Measurements from ENCODE around the gene GTF2E1.

DNA sequence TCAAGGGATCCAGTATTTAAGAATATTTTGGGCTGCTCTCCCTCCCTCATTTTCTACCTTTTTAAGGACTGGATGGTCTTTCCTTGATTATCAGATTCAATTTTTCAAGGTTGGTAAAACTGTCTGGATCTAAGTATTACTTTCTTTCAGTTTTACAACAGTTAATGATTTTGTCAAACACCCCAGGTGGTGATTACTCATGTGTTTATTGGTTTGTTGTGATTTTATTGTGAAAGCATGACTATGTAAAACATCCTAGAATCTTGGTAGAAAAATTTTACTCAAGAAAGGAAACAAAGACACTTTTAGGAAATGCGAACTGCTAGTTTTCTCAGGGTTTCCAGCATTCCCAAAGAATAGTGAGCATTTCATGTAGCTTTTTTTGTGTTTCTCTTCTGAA is 7.3 kb downstream of the GTF2E1 start:
- TF ChIP-seq, protein P1, sequence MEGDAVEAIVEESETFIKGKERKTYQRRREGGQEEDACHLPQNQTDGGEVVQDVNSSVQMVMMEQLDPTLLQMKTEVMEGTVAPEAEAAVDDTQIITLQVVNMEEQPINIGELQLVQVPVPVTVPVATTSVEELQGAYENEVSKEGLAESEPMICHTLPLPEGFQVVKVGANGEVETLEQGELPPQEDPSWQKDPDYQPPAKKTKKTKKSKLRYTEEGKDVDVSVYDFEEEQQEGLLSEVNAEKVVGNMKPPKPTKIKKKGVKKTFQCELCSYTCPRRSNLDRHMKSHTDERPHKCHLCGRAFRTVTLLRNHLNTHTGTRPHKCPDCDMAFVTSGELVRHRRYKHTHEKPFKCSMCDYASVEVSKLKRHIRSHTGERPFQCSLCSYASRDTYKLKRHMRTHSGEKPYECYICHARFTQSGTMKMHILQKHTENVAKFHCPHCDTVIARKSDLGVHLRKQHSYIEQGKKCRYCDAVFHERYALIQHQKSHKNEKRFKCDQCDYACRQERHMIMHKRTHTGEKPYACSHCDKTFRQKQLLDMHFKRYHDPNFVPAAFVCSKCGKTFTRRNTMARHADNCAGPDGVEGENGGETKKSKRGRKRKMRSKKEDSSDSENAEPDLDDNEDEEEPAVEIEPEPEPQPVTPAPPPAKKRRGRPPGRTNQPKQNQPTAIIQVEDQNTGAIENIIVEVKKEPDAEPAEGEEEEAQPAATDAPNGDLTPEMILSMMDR (IDR thresholded peaks at IDR 0.05), result no peak
- TF ChIP-seq POLR2A (IDR thresholded peaks at IDR 0.05), result no peak

Measured in prostate gland (tissue), 2 donors.